Large intestine (tissue), 3 donors: ENCODE results near the gene PLEKHD1. TPM values are rescaled to one million over a fixed set of nuclear protein-coding genes. Genes with fewer than 3 reads are reported as not detected.

Source experiments
- DNase-seq, 2 donors: peaks; one replicate each; pipeline versions ENCODE4 v3.0.0 to v3.0.0-alpha.2; 2013
- H3K27ac ChIP-seq: one replicate; pipeline ENCODE4 v1.5.1; 2013; ENCODE audit warnings: low read length
- H3K27me3 ChIP-seq: 2 replicates; pipeline ENCODE4 v1.6.1; 2013; ENCODE audit warnings: low read length; ENCODE audit not compliant: control insufficient read depth, insufficient read depth
- H3K36me3 ChIP-seq: 2 replicates; pipeline ENCODE4 v1.6.1; 2013; ENCODE audit warnings: low read length; ENCODE audit not compliant: control insufficient read depth, insufficient read depth
- H3K4me1 ChIP-seq: one replicate; pipeline ENCODE4 v1.6.1; 2013; ENCODE audit warnings: low read length; ENCODE audit not compliant: control insufficient read depth, insufficient read depth
- H3K4me3 ChIP-seq: one replicate; pipeline ENCODE4 v1.5.1; 2013; ENCODE audit warnings: low read length
- H3K9me3 ChIP-seq: one replicate; pipeline ENCODE4 v1.6.1; 2013; ENCODE audit warnings: mild to moderate bottlenecking, low read depth, low read length, moderate library complexity; ENCODE audit not compliant: control insufficient read depth
- WGBS: methylation state at CpG from one replicate; pipeline ENCODE4 v1.1.5; 2013; ENCODE audit warnings: low lambda C conversion rate; ENCODE audit not compliant: insufficient coverage; 5-methylcytosine and 5-hydroxymethylcytosine counted together
- polyA plus RNA-seq: library from polyadenylated mRNA; unstranded; fragments of 120-200 nt; gene quantifications from one replicate; pipeline ENCODE4 v1.2.1, GENCODE V29; 2013

Gene PLEKHD1
- polyA plus RNA-seq, 1 donor, result 0.03 TPM

- no peaks in the 10 kb centered on the region for H3K4me1 ChIP-seq
- H3K9me3 ChIP-seq, result no peaks in the 10 kb centered on the region
- peaks cover 11% of the 10 kb centered on the region for H3K27me3 ChIP-seq
- H3K4me3 ChIP-seq, result no peak overlapping the region
- no peaks in the 10 kb centered on the region for H3K36me3 ChIP-seq
- no CpG with 5 or more reads among the region's 4 CpGs for WGBS
- no peak for DNase-seq
- H3K27ac ChIP-seq, result no peak overlapping the region
Measured at GRCh38 chr14:69518289-69519101, 34.0 kb downstream of the PLEKHD1 start.

GRCh38 chr14:69519204-69520100 lies 34.9 kb downstream of the PLEKHD1 start:
- no peak overlapping the region for H3K27ac ChIP-seq
- WGBS, result no CpG with 5 or more reads among the region's 22 CpGs
- H3K9me3 ChIP-seq, result no peaks in the 10 kb centered on the region
- no peaks in the 10 kb centered on the region for H3K4me1 ChIP-seq
- H3K4me3 ChIP-seq, result no peak overlapping the region
- H3K27me3 ChIP-seq, result peaks cover 11% of the 10 kb centered on the region
- H3K36me3 ChIP-seq, result no peaks in the 10 kb centered on the region
- no peak for DNase-seq

- no CpG with 5 or more reads among the region's 6 CpGs for WGBS
- no peak for DNase-seq
- Histone ChIP-seq H3K9me3 (no peaks in the 10 kb centered on the region), H3K27me3 (peaks cover 7% of the 10 kb centered on the region), H3K4me1 (no peaks in the 10 kb centered on the region), H3K4me3 (no peak overlapping the region), H3K36me3 (no peaks in the 10 kb centered on the region), H3K27ac (no peak overlapping the region)
Measured at GRCh38 chr14:69522026-69522425, 37.5 kb downstream of the PLEKHD1 start.

- no CpG with 5 or more reads among the region's 6 CpGs for WGBS
- no peaks in the 10 kb centered on the region for H3K9me3 ChIP-seq
- H3K4me3 ChIP-seq, result no peak overlapping the region
- no peak for DNase-seq
- H3K36me3 ChIP-seq, result no peaks in the 10 kb centered on the region
- peaks cover 3% of the 10 kb centered on the region for H3K27me3 ChIP-seq
- no peaks in the 10 kb centered on the region for H3K4me1 ChIP-seq
- H3K27ac ChIP-seq, result no peak overlapping the region
Measured at GRCh38 chr14:69525896-69526295, 41.4 kb downstream of the PLEKHD1 start.

GRCh38 chr14:69527635-69528034 lies 43.1 kb downstream of the PLEKHD1 start:
- no peak overlapping the region for H3K27ac ChIP-seq
- no peaks in the 10 kb centered on the region for H3K4me1 ChIP-seq
- H3K9me3 ChIP-seq, result no peaks in the 10 kb centered on the region
- no peaks in the 10 kb centered on the region for H3K36me3 ChIP-seq
- H3K4me3 ChIP-seq, result no peak overlapping the region
- DNase-seq, result no peak
- no CpG with 5 or more reads among the region's 14 CpGs for WGBS
- no peaks in the 10 kb centered on the region for H3K27me3 ChIP-seq

GRCh38 chr14:69528143-69528542 lies 43.6 kb downstream of the PLEKHD1 start:
- Histone ChIP-seq H3K4me3 (no peak overlapping the region), H3K9me3 (no peaks in the 10 kb centered on the region), H3K27me3 (no peaks in the 10 kb centered on the region), H3K27ac (no peak overlapping the region), H3K36me3 (no peaks in the 10 kb centered on the region), H3K4me1 (no peaks in the 10 kb centered on the region)
- no CpG with 5 or more reads among the region's 9 CpGs for WGBS
- no peak for DNase-seq

- H3K4me3 ChIP-seq, result no peak overlapping the region
- no peaks in the 10 kb centered on the region for H3K4me1 ChIP-seq
- DNase-seq, result no peak
- H3K36me3 ChIP-seq, result no peaks in the 10 kb centered on the region
- no peaks in the 10 kb centered on the region for H3K9me3 ChIP-seq
- no CpG with 5 or more reads among the region's 5 CpGs for WGBS
- H3K27me3 ChIP-seq, result no peaks in the 10 kb centered on the region
- H3K27ac ChIP-seq, result no peak overlapping the region
Measured at GRCh38 chr14:69528930-69529329, 44.4 kb downstream of the PLEKHD1 start.

- no CpG with 5 or more reads among the region's 3 CpGs for WGBS
- Histone ChIP-seq H3K9me3 (no peaks in the 10 kb centered on the region), H3K4me1 (no peaks in the 10 kb centered on the region), H3K4me3 (no peak overlapping the region), H3K36me3 (no peaks in the 10 kb centered on the region), H3K27me3 (no peaks in the 10 kb centered on the region), H3K27ac (no peak overlapping the region)
- DNase-seq, result no peak
Measured at GRCh38 chr14:69529563-69529962, 45.0 kb downstream of the PLEKHD1 start.

GRCh38 chr14:69530095-69530494 lies 45.6 kb downstream of the PLEKHD1 start:
- 92% methylated on average over 2 of the region's 4 CpGs for WGBS
- no peak overlapping the region for H3K4me3 ChIP-seq
- H3K36me3 ChIP-seq, result no peaks in the 10 kb centered on the region
- no peak for DNase-seq
- H3K4me1 ChIP-seq, result no peaks in the 10 kb centered on the region
- no peaks in the 10 kb centered on the region for H3K27me3 ChIP-seq
- H3K27ac ChIP-seq, result no peak overlapping the region
- H3K9me3 ChIP-seq, result no peaks in the 10 kb centered on the region

- Histone ChIP-seq H3K9me3 (no peaks in the 10 kb centered on the region), H3K36me3 (no peaks in the 10 kb centered on the region), H3K27me3 (peaks cover 4% of the 10 kb centered on the region), H3K4me1 (no peaks in the 10 kb centered on the region), H3K27ac (no peak overlapping the region), H3K4me3 (no peak overlapping the region)
- no peak for DNase-seq
- WGBS, result 100% methylated on average over 1 of the region's 3 CpGs
Measured at GRCh38 chr14:69531135-69531534, 46.6 kb downstream of the PLEKHD1 start.
